ENCODE results near the gene ARID4B.

- TF ChIP-seq CTCF (IDR thresholded peaks at IDR 0.05) (no peak), POLR2A (IDR thresholded peaks at IDR 0.05) (no peak)
Observed at GRCh38 chr1:235262539-235262938, 65.4 kb downstream of the ARID4B start.
